SK-N-SH (cell line): ENCODE results near the gene NDUFV2. TPM values are rescaled to one million over a fixed set of nuclear protein-coding genes. Genes with fewer than 3 reads are reported as not detected.

Source experiments
- CTCF ChIA-PET: fragments of 300-600, 350-600 bp; formaldehyde crosslinking; extraction: SDS; loops from one replicate; lab custom pipeline; 2021; lab: Yijun Ruan, JAX
- POLR2A ChIA-PET: fragments of 350-600 bp; sonication (Branson Sonifier 250); formaldehyde crosslinking; extraction: SDS; loops from one replicate; lab custom pipeline; 2020; ENCODE audit warnings: antibody characterized with exemption, inconsistent platforms; lab: Yijun Ruan, JAX
- DNase-seq: peaks from one replicate; pipeline ENCODE4 v3.0.0; 2012
- H2AFZ ChIP-seq: fragments of 200-600 bp; sonication (generic); 2 replicates; pipeline ENCODE4 v1.8.1; 2016; ENCODE audit warnings: antibody characterized with exemption, mild to moderate bottlenecking, low read depth
- H3F3A ChIP-seq: fragments of 200-600 bp; sonication (generic); replicated peaks from 2 replicates; pipeline ENCODE3; 2016; ENCODE audit warnings: antibody characterized with exemption, mild to moderate bottlenecking; ENCODE audit not compliant: insufficient read depth
- H3K27ac ChIP-seq, 2 experiments: fragments of 200-500 bp in 1 of 2; fragments of 200-600 bp in 1 of 2; sonication (Bioruptor generic) in 1 of 2; sonication (generic), shearing (Covaris generic) in 1 of 2; 2 replicates each; pipeline versions ENCODE4 v1.5.1 to v1.6.1; 2014 to 2016; ENCODE audit warnings: low read depth in 2 of 2, inconsistent platforms in 1 of 2, low read length in 1 of 2, mild to moderate bottlenecking in 1 of 2, mixed read lengths in 1 of 2
- H3K27me3 ChIP-seq: fragments of 200-600 bp; sonication (generic), shearing (Covaris generic); 2 replicates; pipeline ENCODE4 v1.6.1; 2016; ENCODE audit warnings: mixed run types; ENCODE audit not compliant: insufficient read depth
- H3K36me3 ChIP-seq, 2 experiments: fragments of 200-500 bp in 1 of 2; fragments of 200-600 bp in 1 of 2; sonication (Bioruptor generic) in 1 of 2; sonication (generic) in 1 of 2; replicated peaks in 1 of 2; 2 replicates each; pipeline versions ENCODE3 to v1.5.1; 2014 to 2016; ENCODE audit warnings: low read length in 1 of 2, mild to moderate bottlenecking in 1 of 2; ENCODE audit not compliant: insufficient read depth in 2 of 2, control insufficient read depth in 1 of 2
- H3K4me1 ChIP-seq, 2 experiments: fragments of 200-500 bp in 1 of 2; fragments of 200-600 bp in 1 of 2; sonication (Bioruptor generic) in 1 of 2; sonication (generic), shearing (Covaris generic) in 1 of 2; 2 replicates each; pipeline versions ENCODE4 v1.5.1 to v1.6.1; 2014 to 2016; ENCODE audit warnings: low read depth in 1 of 2, low read length in 1 of 2, mixed run types in 1 of 2; ENCODE audit not compliant: insufficient read depth in 2 of 2, control insufficient read depth in 1 of 2
- H3K4me2 ChIP-seq: fragments of 200-600 bp; sonication (generic), shearing (Covaris generic); 2 replicates; pipeline ENCODE4 v1.6.1; 2017; ENCODE audit warnings: mixed run types
- H3K4me3 ChIP-seq, 2 experiments: fragments of 200-500 bp in 1 of 2; fragments of 200-600 bp in 1 of 2; sonication (Bioruptor generic) in 1 of 2; sonication (generic), shearing (Covaris generic) in 1 of 2; 2 replicates each; pipeline versions ENCODE4 v1.5.1 to v1.8.1; 2014 to 2016; ENCODE audit warnings: low read depth in 2 of 2, inconsistent platforms in 1 of 2, low read length in 1 of 2, mild to moderate bottlenecking in 1 of 2, mixed read lengths in 1 of 2, moderate library complexity in 1 of 2
- H3K79me2 ChIP-seq: fragments of 200-600 bp; sonication (generic); 2 replicates; pipeline ENCODE4 v1.8.1; 2017; ENCODE audit warnings: mild to moderate bottlenecking; ENCODE audit not compliant: insufficient read depth
- H3K9ac ChIP-seq: fragments of 200-600 bp; sonication (generic); 2 replicates; pipeline ENCODE4 v1.6.1; 2017; ENCODE audit warnings: mixed run types
- H3K9me2 ChIP-seq: fragments of 200-600 bp; sonication (generic); 2 replicates; pipeline ENCODE4 v1.6.1; 2017; ENCODE audit warnings: mixed run types
- H3K9me3 ChIP-seq: fragments of 200-600 bp; sonication (generic); 2 replicates; pipeline ENCODE4 v1.6.1; 2017; ENCODE audit warnings: mixed run types, mild to moderate bottlenecking, moderate library complexity
- H4K20me1 ChIP-seq: fragments of 200-600 bp; sonication (generic); 2 replicates; pipeline ENCODE4 v1.6.1; 2017; ENCODE audit warnings: mild to moderate bottlenecking, mixed run types; ENCODE audit not compliant: insufficient read depth
- CHD2 ChIP-seq: fragments of 150-350 bp; IDR thresholded peaks from 2 replicates; pipeline ENCODE4 v1.6.1; 2018; ENCODE audit warnings: low read length; ENCODE audit not compliant: partially characterized antibody
- CTCF ChIP-seq: fragments of 200-600 bp; sonication (generic); IDR thresholded peaks from 2 replicates; pipeline ENCODE4 v1.6.1; 2017; ENCODE audit warnings: antibody characterized with exemption, mild to moderate bottlenecking, moderate library complexity
- EP300 ChIP-seq, 2 experiments: IDR thresholded peaks; 2 replicates each; pipeline versions ENCODE4 v1.4.0 to v1.6.1; 2012; ENCODE audit warnings: borderline replicate concordance in 1 of 2, low read depth in 1 of 2, low read length in 1 of 2
- EZH2phosphoT487 ChIP-seq: fragments of 200-600 bp; sonication (generic); IDR thresholded peaks from 2 replicates; pipeline ENCODE4 v1.6.1; 2017; ENCODE audit warnings: low read depth, mixed run types, mild to moderate bottlenecking, antibody characterized with exemption, moderate library complexity, borderline replicate concordance
- FOSL2 ChIP-seq: IDR thresholded peaks from 2 replicates; pipeline ENCODE4 v1.4.0; 2012; ENCODE audit warnings: low read depth, mild to moderate bottlenecking, moderate library complexity, borderline replicate concordance
- FOXJ3 ChIP-seq: sonication (generic); formaldehyde crosslinking; IDR thresholded peaks from 2 replicates; pipeline ENCODE4 v1.5.1; 2020; ENCODE audit warnings: mild to moderate bottlenecking, missing genetic modification reagents
- GABPA ChIP-seq: IDR thresholded peaks from 2 replicates; pipeline ENCODE4 v1.4.0; 2012; ENCODE audit warnings: low read depth, mild to moderate bottlenecking
- GATA2 ChIP-seq: sonication (generic); formaldehyde crosslinking; IDR thresholded peaks from 2 replicates; pipeline ENCODE4 v1.5.0; 2020; ENCODE audit warnings: mild to moderate bottlenecking, missing genetic modification reagents
- MXI1 ChIP-seq: IDR thresholded peaks from 2 replicates; pipeline ENCODE4 v1.6.1; 2012; ENCODE audit warnings: mild to moderate bottlenecking, low read depth, low read length, improper control_type of control experiment
- NFIC ChIP-seq: IDR thresholded peaks from 2 replicates; pipeline ENCODE4 v1.4.0; 2012; ENCODE audit warnings: borderline replicate concordance
- NRF1 ChIP-seq: IDR thresholded peaks from 2 replicates; pipeline ENCODE4 v1.6.1; 2012; ENCODE audit warnings: low read depth, mild to moderate bottlenecking, low read length
- POLR2AphosphoS5 ChIP-seq: IDR thresholded peaks from 2 replicates; pipeline ENCODE4 v1.6.1; 2012; ENCODE audit warnings: low read depth, low read length
- RCOR1 ChIP-seq: fragments of 150-350 bp; IDR thresholded peaks from 2 replicates; pipeline ENCODE4 v1.6.1; 2017; ENCODE audit warnings: antibody characterized with exemption, low read length
- RFX5 ChIP-seq: IDR thresholded peaks from 2 replicates; pipeline ENCODE4 v1.6.1; 2012; ENCODE audit warnings: mild to moderate bottlenecking, improper control_type of control experiment, low read length
- RXRA ChIP-seq: IDR thresholded peaks from 2 replicates; pipeline ENCODE4 v1.4.0; 2012; ENCODE audit warnings: low read depth, mild to moderate bottlenecking, borderline replicate concordance
- SIN3A ChIP-seq: IDR thresholded peaks from 2 replicates; pipeline ENCODE4 v1.6.1; 2012; ENCODE audit warnings: low read depth, mild to moderate bottlenecking, low read length, moderate library complexity, borderline replicate concordance
- TCF12 ChIP-seq: IDR thresholded peaks from 2 replicates; pipeline ENCODE4 v1.4.0; 2012
- TEAD4 ChIP-seq: IDR thresholded peaks from 2 replicates; pipeline ENCODE4 v1.4.0; 2012; ENCODE audit warnings: mild to moderate bottlenecking, borderline replicate concordance; ENCODE audit not compliant: insufficient read depth
- YY1 ChIP-seq: IDR thresholded peaks from 2 replicates; pipeline ENCODE4 v1.4.0; 2012; ENCODE audit warnings: low read depth, mild to moderate bottlenecking
- ZBTB33 ChIP-seq: IDR thresholded peaks from 2 replicates; pipeline ENCODE4 v1.4.0; 2012; ENCODE audit warnings: low read depth, borderline replicate concordance
- WGBS: methylation state at CpG from one replicate; pipeline ENCODE4 v1.1.6; 2017; ENCODE audit warnings: low lambda C conversion rate; 5-methylcytosine and 5-hydroxymethylcytosine counted together
- polyA plus RNA-seq, 3 experiments: library from polyadenylated mRNA; depleted of rRNA; stranded (reverse); fragments of >200 nt; gene quantifications; 2 replicates each; pipeline ENCODE4 v1.2.3, GENCODE V29; 2012

NDUFV2 gene
- polyA plus RNA-seq, 1 of the 3 experiments (the other 2 are of a cell fraction) = 101 TPM

- TF ChIP-seq POLR2AphosphoS5 (no peak), RCOR1 (no peak)
Measured at GRCh38 chr18:9126337-9126736, 23.8 kb downstream of the NDUFV2 start (continued).

- H3K79me2 ChIP-seq = peaks cover 54% of the 10 kb centered on the region; the same call in 1 of the 2 replicates
- no peaks in the 10 kb centered on the region for H4K20me1 ChIP-seq
- CTCF ChIA-PET = no interaction called here
- 89% methylated on average over 4 of the region's 4 CpGs for WGBS
- peaks cover 38% of the 10 kb centered on the region for H3F3A ChIP-seq
- no peaks in the 10 kb centered on the region for H3K27me3 ChIP-seq
- H3K4me1 ChIP-seq = peaks cover 0 to 3% of the 10 kb centered on the region in 2 experiments; a peak in 2 of 4 replicates
- H3K9ac ChIP-seq = no peak overlapping the region
- POLR2A ChIA-PET = no interaction called here
- no peak overlapping the region for H3K27ac ChIP-seq
- H2AFZ ChIP-seq = no peak overlapping the region
- no peak for TF ChIP-seq FOSL2
- TF ChIP-seq EZH2phosphoT487 = no peak
- no peak overlapping the region for H3K4me3 ChIP-seq
- no peak overlapping the region for H3K4me2 ChIP-seq
- no peaks in the 10 kb centered on the region for H3K9me2 ChIP-seq
- H3K36me3 ChIP-seq = peaks cover 80 to 95% of the 10 kb centered on the region in 2 experiments
- DNase-seq = no peak
- H3K9me3 ChIP-seq = no peaks in the 10 kb centered on the region
Measured at GRCh38 chr18:9130195-9130594, 27.7 kb downstream of the NDUFV2 start.

- DNase-seq = no peak
- Histone ChIP-seq H3K79me2 (peaks cover 54% of the 10 kb centered on the region), H3K9me2 (no peaks in the 10 kb centered on the region), H3K9ac (no peak overlapping the region), H3K4me3 (no peak overlapping the region), H3F3A (peaks cover 42% of the 10 kb centered on the region), H3K27ac (no peak overlapping the region), H2AFZ (no peak overlapping the region), H4K20me1 (no peaks in the 10 kb centered on the region), H3K9me3 (no peaks in the 10 kb centered on the region), H3K27me3 (no peaks in the 10 kb centered on the region), H3K4me2 (no peak overlapping the region), H3K36me3 (peaks cover 74 to 90% of the 10 kb centered on the region in 2 experiments), H3K4me1 (peaks cover 0 to 7% of the 10 kb centered on the region in 2 experiments; a peak in 2 of 4 replicates)
- POLR2A ChIA-PET = no interaction called here
- CTCF ChIA-PET = no interaction called here
- WGBS = 70% methylated on average over 2 of the region's 2 CpGs
- TF ChIP-seq SIN3A (no peak), RFX5 (no peak), TCF12 (no peak), FOSL2 (no peak), POLR2AphosphoS5 (no peak), YY1 (no peak), FOXJ3 (CRISPR knock-in tag) (no peak), MXI1 (no peak), GATA2 (CRISPR knock-in tag) (no peak), GABPA (no peak), ZBTB33 (no peak), TEAD4 (no peak), CHD2 (no peak), NFIC (no peak), EP300 (IDR thresholded peaks at IDR 0.05; ENCODE audit: borderline replicate concordance in 1 of 2, low read depth in 1 of 2, low read length in 1 of 2) (no peak), NRF1 (no peak), RXRA (no peak), RCOR1 (no peak), EZH2phosphoT487 (no peak), CTCF (no peak)
Measured at GRCh38 chr18:9130806-9131205, 28.3 kb downstream of the NDUFV2 start.
